H1 (cell line): ENCODE data around the gene LAYN. TPM values are rescaled to one million over a fixed set of nuclear protein-coding genes. Genes with fewer than 3 reads are reported as not detected.

ENCODE experiments used
- polyA plus RNA-seq, 7 experiments: library from polyadenylated mRNA; depleted of rRNA in 3 of 7; stranded (reverse) in 5 of 7; unstranded in 2 of 7; fragments of >200 nt in 5 of 7; fragments of 200-250 nt in 2 of 7; gene quantifications; 1 replicate in 5 of 7; 2 replicates in 1 of 7; 4 replicates in 1 of 7; pipeline versions ENCODE4 v1.2.1 to v1.2.3, GENCODE V29; 2011 to 2013; ENCODE audit warnings: missing spikeins in 2 of 7, mixed read lengths in 2 of 7
- total RNA-seq: library from RNA; stranded (reverse); fragmentation: NEBNext Ultra II Directional; extraction: Animal tissue kit (Norgen Biotek cat#: 25700); gene quantifications from 2 replicates; pipeline ENCODE4 v1.2.1, GENCODE V29; 2021
- TF ChIP-seq, protein P1 (sequence below), 3 experiments: IDR thresholded peaks; 1 replicate in 2 of 3; 2 replicates in 1 of 3; pipeline versions ENCODE4 v1.5.1 to v1.6.1; 2011; ENCODE audit warnings: low read length in 3 of 3, mild to moderate bottlenecking in 3 of 3, inconsistent platforms in 2 of 3, low read depth in 1 of 3, moderate library complexity in 1 of 3; ENCODE audit not compliant: insufficient read depth in 1 of 3; ENCODE audit errors: control extremely low read depth in 1 of 3

The LAYN gene
- total and polyA plus RNA-seq, 2 of the 8 experiments (the other 6 are each of a cell fraction or from before 2014, with no cell fraction given), result 4.2 to 9.3 TPM

DNA sequence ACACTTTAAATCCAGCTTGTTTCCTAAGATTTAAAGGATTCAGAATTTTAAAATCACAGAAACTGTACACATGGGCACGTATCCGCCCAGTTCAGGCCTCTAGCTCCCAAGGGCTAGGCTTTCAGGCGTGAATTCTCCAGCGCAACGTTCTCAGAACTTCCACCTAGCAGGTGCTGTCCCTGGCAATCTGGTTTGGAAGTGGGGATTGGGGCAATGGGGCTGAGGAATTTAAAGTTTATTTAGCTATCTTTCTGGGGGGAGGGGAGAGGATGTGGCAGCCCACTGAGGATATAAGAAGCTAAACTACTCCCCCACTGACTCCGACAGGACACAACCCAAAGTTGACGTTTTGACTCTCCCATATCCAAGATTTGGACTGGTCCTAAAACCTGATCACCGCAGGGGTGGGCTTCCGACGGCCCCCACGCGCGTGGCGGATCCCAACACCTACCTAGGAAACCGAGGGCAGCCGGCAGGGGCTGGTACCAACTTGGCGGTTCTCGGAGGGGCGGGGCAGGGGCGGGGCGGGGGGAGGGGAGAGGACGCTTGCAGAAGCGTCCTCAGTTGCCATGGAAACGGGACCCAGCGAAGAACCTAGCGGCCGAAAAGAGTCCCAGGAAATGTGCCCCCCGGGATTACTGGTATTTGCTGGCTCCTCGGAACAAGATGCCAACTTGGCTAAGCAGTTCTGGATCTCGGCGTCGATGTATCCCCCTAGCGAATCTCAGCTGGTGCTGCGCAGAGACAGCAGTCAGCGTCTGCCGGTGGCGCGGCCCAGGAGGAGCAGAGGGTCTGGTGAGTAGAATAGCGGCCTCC is 26.1 kb upstream of the LAYN start, which contains the start of gene HOATZ (continued):
- TF ChIP-seq, protein P1, sequence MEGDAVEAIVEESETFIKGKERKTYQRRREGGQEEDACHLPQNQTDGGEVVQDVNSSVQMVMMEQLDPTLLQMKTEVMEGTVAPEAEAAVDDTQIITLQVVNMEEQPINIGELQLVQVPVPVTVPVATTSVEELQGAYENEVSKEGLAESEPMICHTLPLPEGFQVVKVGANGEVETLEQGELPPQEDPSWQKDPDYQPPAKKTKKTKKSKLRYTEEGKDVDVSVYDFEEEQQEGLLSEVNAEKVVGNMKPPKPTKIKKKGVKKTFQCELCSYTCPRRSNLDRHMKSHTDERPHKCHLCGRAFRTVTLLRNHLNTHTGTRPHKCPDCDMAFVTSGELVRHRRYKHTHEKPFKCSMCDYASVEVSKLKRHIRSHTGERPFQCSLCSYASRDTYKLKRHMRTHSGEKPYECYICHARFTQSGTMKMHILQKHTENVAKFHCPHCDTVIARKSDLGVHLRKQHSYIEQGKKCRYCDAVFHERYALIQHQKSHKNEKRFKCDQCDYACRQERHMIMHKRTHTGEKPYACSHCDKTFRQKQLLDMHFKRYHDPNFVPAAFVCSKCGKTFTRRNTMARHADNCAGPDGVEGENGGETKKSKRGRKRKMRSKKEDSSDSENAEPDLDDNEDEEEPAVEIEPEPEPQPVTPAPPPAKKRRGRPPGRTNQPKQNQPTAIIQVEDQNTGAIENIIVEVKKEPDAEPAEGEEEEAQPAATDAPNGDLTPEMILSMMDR (IDR thresholded peaks at IDR 0.05; ENCODE audit: control extremely low read depth in 1 of 3, insufficient read depth in 1 of 3, low read depth in 1 of 3, low read length in 3 of 3), result peak; percentile 18 to 32 (median 19); a peak in 2 of 4 replicates
